Measurements from ENCODE around the gene HELZ2.

DNA sequence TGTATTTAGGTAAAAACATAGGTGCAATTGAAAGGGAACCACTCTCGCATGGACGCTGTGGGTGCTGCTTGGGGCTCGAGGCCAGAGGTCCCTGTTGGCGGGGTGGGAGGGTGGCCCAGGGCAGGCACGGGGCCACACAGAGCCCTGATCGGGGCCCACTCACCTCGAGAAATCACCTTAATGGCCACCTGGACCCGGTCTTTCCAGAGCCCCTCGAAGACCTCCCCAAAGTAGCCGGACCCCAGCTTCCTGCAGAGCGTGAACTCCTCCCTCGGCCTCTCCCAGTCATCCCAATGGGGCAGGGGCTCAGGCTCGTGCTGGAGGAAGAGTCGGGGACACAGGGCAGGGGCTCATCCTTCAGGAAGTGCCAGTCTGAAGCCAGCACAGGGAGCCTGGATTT, 40.7 kb downstream of the HELZ2 start:
- TF ChIP-seq, protein P1, sequence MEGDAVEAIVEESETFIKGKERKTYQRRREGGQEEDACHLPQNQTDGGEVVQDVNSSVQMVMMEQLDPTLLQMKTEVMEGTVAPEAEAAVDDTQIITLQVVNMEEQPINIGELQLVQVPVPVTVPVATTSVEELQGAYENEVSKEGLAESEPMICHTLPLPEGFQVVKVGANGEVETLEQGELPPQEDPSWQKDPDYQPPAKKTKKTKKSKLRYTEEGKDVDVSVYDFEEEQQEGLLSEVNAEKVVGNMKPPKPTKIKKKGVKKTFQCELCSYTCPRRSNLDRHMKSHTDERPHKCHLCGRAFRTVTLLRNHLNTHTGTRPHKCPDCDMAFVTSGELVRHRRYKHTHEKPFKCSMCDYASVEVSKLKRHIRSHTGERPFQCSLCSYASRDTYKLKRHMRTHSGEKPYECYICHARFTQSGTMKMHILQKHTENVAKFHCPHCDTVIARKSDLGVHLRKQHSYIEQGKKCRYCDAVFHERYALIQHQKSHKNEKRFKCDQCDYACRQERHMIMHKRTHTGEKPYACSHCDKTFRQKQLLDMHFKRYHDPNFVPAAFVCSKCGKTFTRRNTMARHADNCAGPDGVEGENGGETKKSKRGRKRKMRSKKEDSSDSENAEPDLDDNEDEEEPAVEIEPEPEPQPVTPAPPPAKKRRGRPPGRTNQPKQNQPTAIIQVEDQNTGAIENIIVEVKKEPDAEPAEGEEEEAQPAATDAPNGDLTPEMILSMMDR (conservative IDR thresholded peaks at IDR 0.05; ENCODE audit: low read length), result no peak
- no peak for TF ChIP-seq EZH2phosphoT487 (IDR thresholded peaks at IDR 0.05; ENCODE audit: borderline replicate concordance, low read depth, low read length)
